Anterior cingulate cortex (tissue), 58 donors: ENCODE measurements around the gene PIK3R4.

ENCODE experiments used
- DNase-seq, 58 donors: peaks; one replicate each; lab custom pipeline; 2025; lab: John Stamatoyannopoulos, UW

Gene PIK3R4

GRCh38 chr3:130645261-130645660 lies 101.4 kb downstream of the PIK3R4 start:
- DNase-seq = no peak

DNA sequence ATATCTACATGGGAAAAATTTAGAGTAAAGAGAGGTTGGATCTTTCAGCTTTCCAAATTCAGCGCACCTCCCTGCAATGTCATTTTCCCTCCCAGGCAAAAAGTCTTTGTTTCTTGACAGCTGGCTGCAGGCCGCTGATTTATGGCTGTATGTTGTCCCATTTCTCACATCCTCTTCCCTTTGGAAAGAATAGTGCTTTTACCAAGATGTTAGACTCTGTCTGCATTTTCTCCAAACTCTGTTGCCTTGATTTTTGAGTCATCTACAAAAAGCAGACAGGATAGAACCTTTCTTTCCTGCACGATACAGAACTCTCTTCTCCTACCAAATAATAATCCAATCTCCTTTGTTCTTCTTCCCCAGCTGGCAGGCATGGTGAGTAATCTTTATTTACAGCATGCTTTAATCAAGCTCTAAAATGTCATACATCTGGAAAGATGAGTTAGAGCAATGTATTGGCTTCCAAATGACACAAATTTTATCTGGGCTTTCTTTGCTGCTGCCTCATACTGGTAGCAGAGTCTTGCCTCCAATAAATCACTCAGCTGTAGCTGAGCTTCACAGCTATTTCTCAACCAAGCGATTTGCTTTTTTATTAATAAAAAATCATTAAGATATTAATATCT lies 101.9 kb downstream of the PIK3R4 start:
- no peak for DNase-seq

DNA sequence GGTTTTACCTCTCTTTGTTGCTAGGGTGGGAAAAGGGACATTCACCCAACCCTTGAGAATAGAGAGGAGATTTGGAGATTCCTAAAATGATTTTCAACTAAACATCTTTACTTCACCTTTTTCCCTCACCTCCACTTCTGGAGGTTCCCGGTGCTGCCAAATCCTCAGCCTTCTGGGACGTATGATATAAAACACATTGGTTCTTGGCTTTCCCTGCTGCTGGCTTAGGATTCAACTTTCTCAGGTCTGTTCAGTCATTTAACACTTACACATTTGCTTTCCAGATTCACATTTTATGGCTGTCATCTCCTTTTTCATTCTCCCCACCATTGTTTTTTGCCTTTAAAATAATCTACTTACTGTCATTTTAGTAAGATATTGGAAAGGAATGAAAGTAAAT lies 106.6 kb downstream of the PIK3R4 start:
- peak in 1 of 58 donors; percentile 8 for DNase-seq

DNA sequence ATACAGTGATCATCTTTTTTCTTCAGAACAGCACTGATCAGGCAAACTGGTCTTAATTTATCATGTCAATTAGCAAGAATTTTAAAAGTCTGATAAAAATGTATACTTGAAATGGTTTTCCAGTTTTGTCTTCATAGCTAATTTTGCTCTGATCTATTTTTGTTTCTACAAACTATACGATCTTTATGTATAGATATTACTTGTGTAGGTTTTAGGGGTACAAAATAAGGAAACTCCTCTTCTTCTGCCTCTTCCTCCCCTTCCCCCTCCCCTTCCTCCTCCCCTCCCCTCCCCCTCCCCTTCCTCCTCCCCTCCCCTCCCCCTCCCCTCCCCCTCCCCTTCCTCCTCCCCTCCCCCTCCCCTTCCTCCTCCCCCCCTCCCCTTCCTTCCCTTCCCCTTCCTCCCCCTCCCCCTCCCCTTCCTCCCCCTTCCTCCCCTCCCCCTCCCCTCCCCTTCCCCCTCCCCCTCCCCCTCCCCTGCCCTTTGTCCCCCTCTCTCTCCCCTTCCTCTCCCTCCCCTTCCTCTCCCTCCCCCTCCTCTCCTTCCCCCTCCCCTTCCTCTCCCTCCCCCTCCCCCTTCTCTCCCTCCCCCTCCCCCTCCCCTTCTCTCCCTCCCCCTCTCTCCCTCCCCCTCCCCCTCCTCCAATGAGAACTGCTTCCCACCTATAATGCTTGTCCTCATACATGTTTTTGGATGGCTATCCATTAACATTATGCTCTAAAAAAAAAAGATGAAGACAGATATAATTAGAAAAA lies 110.0 kb downstream of the PIK3R4 start:
- DNase-seq = no peak

- no peak for DNase-seq
Measured at GRCh38 chr3:130635978-130636377, 110.7 kb downstream of the PIK3R4 start.

DNA sequence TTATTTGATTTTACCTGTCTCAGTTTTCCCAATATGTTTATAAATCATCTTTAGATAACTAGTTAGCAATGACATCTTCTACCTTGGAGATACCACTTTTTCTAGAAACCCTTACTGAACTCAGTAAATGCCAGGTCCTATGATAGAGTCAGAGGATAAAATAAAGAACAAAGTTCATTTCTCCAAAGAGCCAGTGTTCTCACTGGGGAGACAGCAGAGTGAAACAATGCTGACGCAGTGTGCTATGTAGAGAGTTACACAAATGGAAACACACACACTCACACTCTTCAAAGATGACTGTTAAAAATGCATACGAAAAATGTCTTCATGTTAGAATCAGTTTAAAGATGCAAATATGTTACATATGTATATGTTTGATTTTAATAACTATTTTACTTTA lies 111.3 kb downstream of the PIK3R4 start:
- no peak for DNase-seq
